ENCODE data around the gene LRIG1. TPM values are rescaled to one million over a fixed set of nuclear protein-coding genes. Genes with fewer than 3 reads are reported as not detected.
A peak's percentile ranks its signal among the peaks of the same experiment; 100 is the strongest.

Gene LRIG1
- total RNA-seq, 1 donor from 2014 or later, result 104 TPM

- ATAC-seq (no peak), DNase-seq (no peak)
- intact Hi-C loops (cut with micrococcal nuclease), result no loop called here
These were observed 7.2 kb downstream of the LRIG1 start for GRCh38 chr3:66493458-66494099.

- intact Hi-C loops (cut with micrococcal nuclease), result no loop called here
- no peak for ATAC-seq
These were observed 8.2 kb downstream of the LRIG1 start for GRCh38 chr3:66492672-66493071.

GRCh38 chr3:66492071-66492470 lies 8.8 kb downstream of the LRIG1 start:
- intact Hi-C loops (cut with micrococcal nuclease), result no loop called here
- DNase-seq (no peak), ATAC-seq (no peak)

More at GRCh38 chr3:66492672-66493071, 8.2 kb downstream of the LRIG1 start:
- DNase-seq, result no peak

DNA sequence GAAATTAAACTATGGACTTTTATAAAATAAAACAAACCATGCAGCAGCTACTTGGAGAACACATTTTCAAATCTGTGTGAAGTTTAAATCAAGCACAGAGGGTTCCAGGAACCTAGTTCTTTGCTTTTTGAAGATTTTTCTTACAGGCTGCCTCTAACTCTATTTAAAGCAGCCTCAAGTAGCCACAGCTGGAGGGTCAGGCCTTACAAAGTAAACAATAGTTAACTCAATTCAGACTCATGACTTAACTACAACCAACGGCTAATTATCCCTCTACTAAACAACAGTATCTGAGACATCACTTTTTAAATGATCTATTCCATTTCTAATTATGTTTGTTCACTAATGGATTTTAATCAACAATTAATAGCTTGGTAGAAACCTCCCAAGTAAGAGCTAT lies 9.8 kb downstream of the LRIG1 start:
- DNase-seq (no peak), ATAC-seq (no peak)
- intact Hi-C loops (cut with micrococcal nuclease), result no loop called here

DNA sequence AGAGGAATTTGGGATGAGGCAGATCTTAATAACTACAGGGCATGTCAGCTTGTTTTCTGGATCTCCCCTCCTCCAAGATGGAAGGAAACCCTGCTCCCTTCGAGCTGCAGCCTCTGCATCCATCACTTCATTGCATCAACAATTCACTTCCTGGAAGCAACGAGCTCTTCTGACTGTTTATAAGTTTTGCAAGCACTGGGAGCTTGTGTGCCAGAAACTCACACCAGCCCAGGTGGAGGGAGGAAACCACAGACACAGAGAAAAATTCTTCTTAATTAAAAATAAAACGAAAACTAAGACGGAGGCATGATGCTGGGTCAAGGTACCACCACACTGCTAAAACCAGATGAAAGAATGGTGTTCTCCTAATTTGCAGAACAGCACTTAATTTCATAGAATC lies 10.6 kb downstream of the LRIG1 start:
- intact Hi-C loops (cut with micrococcal nuclease), result no loop called here
- peak; percentile 29 for ATAC-seq
- DNase-seq, result no peak

DNA sequence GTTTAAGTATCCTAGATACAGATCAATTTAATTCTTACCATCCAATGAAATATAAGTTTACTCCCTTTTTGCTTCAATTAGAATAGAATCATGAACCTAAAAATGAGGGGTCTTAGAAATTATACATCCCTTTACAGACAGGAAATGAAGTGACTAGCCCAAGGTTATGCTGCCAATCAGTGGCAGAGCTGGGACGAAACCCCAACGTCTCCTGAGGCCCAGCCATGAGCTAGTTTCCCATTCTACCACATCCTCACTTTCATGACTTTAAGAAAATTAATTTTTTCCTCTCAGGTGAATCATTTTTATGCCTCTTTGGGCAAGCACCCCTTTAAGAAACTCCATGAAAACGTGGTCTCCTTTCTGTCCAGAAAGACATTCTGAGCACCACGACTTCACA lies 11.2 kb downstream of the LRIG1 start:
- ATAC-seq (no peak), DNase-seq (no peak)
- intact Hi-C loops (cut with micrococcal nuclease), result no loop called here

- ATAC-seq, result no peak
- intact Hi-C loops (cut with micrococcal nuclease), result no loop called here
- no peak for DNase-seq
These were observed 11.7 kb downstream of the LRIG1 start for GRCh38 chr3:66489115-66489514.

GRCh38 chr3:66488492-66488891 lies 12.3 kb downstream of the LRIG1 start:
- DNase-seq, result no peak
- ATAC-seq, result no peak
- intact Hi-C loops (cut with micrococcal nuclease), result no loop called here

- intact Hi-C loops (cut with micrococcal nuclease), result no loop called here
- ATAC-seq (no peak), DNase-seq (no peak)
These were observed 13.4 kb downstream of the LRIG1 start for GRCh38 chr3:66487465-66487864.

GRCh38 chr3:66486646-66487045 lies 14.2 kb downstream of the LRIG1 start:
- intact Hi-C loops (cut with micrococcal nuclease), result no loop called here
- DNase-seq (no peak), ATAC-seq (no peak)

DNA sequence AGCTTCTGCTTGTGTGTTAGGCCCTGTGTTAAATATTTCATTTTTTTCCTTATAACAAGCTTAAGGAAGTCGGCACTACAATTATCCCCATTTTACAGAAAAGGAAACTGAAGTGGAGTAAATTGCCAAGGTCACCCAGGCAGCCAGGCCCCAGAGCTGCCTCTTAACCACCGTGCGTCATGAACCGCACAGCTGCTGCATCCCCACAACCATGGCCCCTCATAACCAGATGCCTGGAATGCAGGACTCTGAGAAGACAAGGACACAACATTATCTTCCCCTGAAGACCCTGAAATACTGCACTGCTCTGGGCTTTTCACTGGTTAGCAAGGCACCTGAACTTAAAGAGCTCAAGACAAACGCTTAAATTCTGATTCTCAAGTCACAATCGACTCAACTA lies 14.6 kb downstream of the LRIG1 start:
- ATAC-seq, result no peak
- intact Hi-C loops (cut with micrococcal nuclease), result no loop called here
- no peak for DNase-seq

- no peak for DNase-seq
- intact Hi-C loops (cut with micrococcal nuclease), result no loop called here
These were observed 15.4 kb downstream of the LRIG1 start for GRCh38 chr3:66485291-66485968.

GRCh38 chr3:66484106-66484844 lies 16.5 kb downstream of the LRIG1 start:
- intact Hi-C loops (cut with micrococcal nuclease), result no loop called here
- DNase-seq (no peak), ATAC-seq (no peak)

More at GRCh38 chr3:66485291-66485968, 15.4 kb downstream of the LRIG1 start:
- peak; percentile 54 for ATAC-seq

GRCh38 chr3:66483409-66483906 lies 17.4 kb downstream of the LRIG1 start:
- DNase-seq (peak; percentile 78), ATAC-seq (peak; percentile 75)
- intact Hi-C loops (cut with micrococcal nuclease), result no loop called here

- ATAC-seq (peak; percentile 90), DNase-seq (peak; percentile 88)
- intact Hi-C loops (cut with micrococcal nuclease), result no loop called here
These were observed 17.8 kb downstream of the LRIG1 start for GRCh38 chr3:66483006-66483405.

- intact Hi-C loops (cut with micrococcal nuclease), result no loop called here
- peak; percentile 18 for ATAC-seq
- no peak for DNase-seq
These were observed 18.8 kb downstream of the LRIG1 start for GRCh38 chr3:66482018-66482404.

DNA sequence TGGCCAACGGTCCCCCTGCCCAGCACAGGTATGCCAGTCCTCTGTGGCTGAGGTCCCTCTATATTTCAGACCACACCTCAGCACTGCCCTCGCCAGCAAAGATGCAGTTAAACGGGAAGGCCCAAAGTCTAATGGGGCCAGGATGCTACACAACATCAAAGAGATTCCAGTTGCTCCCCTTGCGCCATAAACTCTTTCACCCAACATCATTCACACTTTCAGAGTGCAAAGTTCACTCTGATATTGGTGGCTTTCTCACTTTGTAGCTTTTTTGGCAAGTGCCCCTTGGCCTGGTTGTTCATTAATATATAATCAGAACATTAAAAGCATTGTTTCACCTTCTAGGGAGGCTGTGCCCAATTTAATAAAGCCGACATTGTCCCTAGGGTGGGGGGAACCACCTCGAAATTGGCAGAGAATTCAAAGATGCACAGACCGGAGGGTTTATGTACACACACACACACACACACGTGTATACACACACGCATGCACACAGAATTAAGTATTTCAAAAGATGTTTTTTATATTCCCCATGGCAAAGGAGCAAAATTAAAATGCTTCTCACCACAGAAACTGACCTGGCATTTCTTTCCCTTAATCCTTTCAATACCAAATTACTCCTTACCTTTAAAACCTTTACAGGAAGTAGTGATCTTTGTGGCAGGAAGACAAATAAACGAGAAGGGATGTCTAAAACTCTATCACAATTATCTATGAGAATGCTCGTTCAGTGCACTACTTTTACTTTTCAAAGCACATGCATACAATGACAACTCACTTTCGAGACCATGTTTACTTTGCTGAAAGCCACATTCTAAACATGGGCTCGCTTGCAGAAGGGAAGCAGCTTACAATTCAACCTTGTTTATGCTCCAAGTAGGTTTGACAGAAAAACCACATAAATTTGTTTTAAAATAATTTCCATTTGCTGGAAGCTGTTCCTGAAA lies 19.5 kb downstream of the LRIG1 start:
- no peak for ATAC-seq
- intact Hi-C loops (cut with micrococcal nuclease), result no loop called here
- no peak for DNase-seq

DNA sequence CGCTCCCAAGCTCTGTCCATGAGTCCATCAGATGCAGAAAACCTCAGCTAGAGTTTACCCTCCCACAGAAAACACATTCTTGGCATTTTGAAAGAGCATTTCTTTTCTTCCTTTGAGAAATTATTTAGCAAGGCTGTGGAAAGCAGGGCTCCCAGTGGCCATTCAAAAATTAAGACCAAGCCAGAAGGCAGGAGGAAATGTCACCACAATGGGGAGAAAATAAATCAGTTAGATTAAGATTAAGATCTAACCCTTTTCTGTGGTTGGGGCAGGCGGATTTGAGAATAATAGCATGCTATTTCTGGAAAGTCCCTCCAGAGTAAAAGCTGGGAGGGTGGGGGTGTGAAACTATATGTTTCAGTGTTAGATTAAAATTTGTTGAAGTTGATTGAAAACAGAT lies 20.2 kb downstream of the LRIG1 start:
- ATAC-seq (no peak), DNase-seq (no peak)
- intact Hi-C loops (cut with micrococcal nuclease), result no loop called here

DNA sequence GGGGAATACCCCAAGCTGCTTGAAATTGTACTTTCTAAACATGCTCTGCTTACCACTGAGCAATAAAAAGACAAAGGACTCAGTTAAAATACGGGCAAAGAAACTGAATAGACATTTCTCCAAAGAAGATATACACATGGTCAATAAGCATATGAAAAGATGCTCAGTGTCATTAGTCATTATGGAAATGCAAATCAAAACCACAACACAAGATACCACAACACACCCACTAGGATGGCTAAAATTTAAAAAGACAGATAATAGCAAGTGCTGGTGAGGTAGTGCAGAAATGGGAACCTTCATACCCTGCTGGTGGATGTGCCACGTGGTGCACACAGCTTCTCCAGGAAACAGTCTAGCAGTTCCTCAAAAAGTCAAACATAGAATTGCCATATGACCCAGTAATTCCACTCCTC lies 21.3 kb downstream of the LRIG1 start:
- DNase-seq (no peak), ATAC-seq (no peak)
- intact Hi-C loops (cut with micrococcal nuclease), result no loop called here
